Thoracic aorta (tissue), 2 donors: ENCODE measurements around the gene CDK1. TPM values are rescaled to one million over a fixed set of nuclear protein-coding genes. Genes with fewer than 3 reads are reported as not detected.

ENCODE experiments used
- ATAC-seq: fragments of 150-250 bp; one replicate; pipeline ENCODE4 v1.8.0; 2017; ENCODE audit warnings: low read depth; ENCODE audit not compliant: insufficient number of reproducible peaks, low FRiP score
- DNase-seq: peaks from one replicate; pipeline ENCODE4 v3.0.0-alpha.2; 2020; ENCODE audit warnings: low spot score
- H3K27ac ChIP-seq, 2 donors: fragments of 200-600 bp; sonication (generic); 1 replicate in 1 of 2; 2 replicates in 1 of 2; pipeline ENCODE4 v1.5.1; 2016; ENCODE audit warnings: mild to moderate bottlenecking in 2 of 2, moderate library complexity in 2 of 2
- H3K27me3 ChIP-seq: fragments of 200-600 bp; sonication (generic); replicated peaks from 2 replicates; pipeline ENCODE4 v1.6.0; 2016; ENCODE audit warnings: mild to moderate bottlenecking; ENCODE audit not compliant: insufficient read depth
- H3K36me3 ChIP-seq: fragments of 200-600 bp; sonication (generic); one replicate; pipeline ENCODE4 v1.5.1; 2016
- H3K4me1 ChIP-seq, 2 donors: fragments of 200-600 bp; sonication (generic); 1 replicate in 1 of 2; 2 replicates in 1 of 2; pipeline versions ENCODE4 v1.5.1 to v1.6.0; 2016; ENCODE audit warnings: low read depth in 2 of 2, mild to moderate bottlenecking in 1 of 2; ENCODE audit not compliant: control insufficient read depth in 1 of 2
- H3K4me3 ChIP-seq: fragments of 200-600 bp; sonication (generic); 2 replicates; pipeline ENCODE4 v1.5.1; 2016; ENCODE audit warnings: mild to moderate bottlenecking
- H3K9me3 ChIP-seq: fragments of 200-600 bp; sonication (generic); 2 replicates; pipeline ENCODE4 v1.5.1; 2016
- CTCF ChIP-seq: fragments of 200-600 bp; sonication (generic); IDR thresholded peaks from one replicate; pipeline ENCODE4 v1.5.1; 2019; ENCODE audit warnings: antibody characterized with exemption
- total RNA-seq, 2 donors: library from RNA; depleted of rRNA; stranded (reverse); fragments of >200 nt; gene quantifications; one replicate each; pipeline versions ENCODE4 v1.1.0 to v1.2.3, GENCODE V29; 2016

The CDK1 gene
- total RNA-seq, 2 donors from 2014 or later: 0.71 to 2.0 TPM

GRCh38 chr10:60821656-60822055, 43.4 kb downstream of the CDK1 start:
- no peak overlapping the region for H3K27ac ChIP-seq
- ATAC-seq (no peak), DNase-seq (no peak)
- no peak for TF ChIP-seq CTCF
- H3K36me3 ChIP-seq: no peaks in the 10 kb centered on the region
- no peak overlapping the region for H3K4me3 ChIP-seq
- H3K9me3 ChIP-seq: no peaks in the 10 kb centered on the region
- peaks cover 0 to 31% of the 10 kb centered on the region in 2 donors for H3K4me1 ChIP-seq
- no peaks in the 10 kb centered on the region for H3K27me3 ChIP-seq

GRCh38 chr10:60822809-60823208, 44.5 kb downstream of the CDK1 start:
- peaks cover 0 to 23% of the 10 kb centered on the region in 2 donors for H3K4me1 ChIP-seq
- ATAC-seq: no peak
- no peak for DNase-seq

GRCh38 chr10:60823324-60823723, 45.0 kb downstream of the CDK1 start:
- peaks cover 2 to 23% of the 10 kb centered on the region in 2 donors for H3K4me1 ChIP-seq
- no peak for ATAC-seq
- no peaks in the 10 kb centered on the region for H3K36me3 ChIP-seq
- no peak overlapping the region for H3K4me3 ChIP-seq
- H3K27ac ChIP-seq: no peak overlapping the region
- H3K27me3 ChIP-seq: no peaks in the 10 kb centered on the region
- DNase-seq: no peak
- no peaks in the 10 kb centered on the region for H3K9me3 ChIP-seq
- no peak for TF ChIP-seq CTCF

More at GRCh38 chr10:60822809-60823208, 44.5 kb downstream of the CDK1 start:
- Histone ChIP-seq H3K27me3 (no peaks in the 10 kb centered on the region), H3K9me3 (no peaks in the 10 kb centered on the region), H3K4me3 (no peak overlapping the region), H3K27ac (no peak overlapping the region), H3K36me3 (no peaks in the 10 kb centered on the region)
- no peak for TF ChIP-seq CTCF

- ATAC-seq: no peak
- no peaks in the 10 kb centered on the region for H3K27me3 ChIP-seq
- peaks cover 2 to 13% of the 10 kb centered on the region in 2 donors for H3K4me1 ChIP-seq
- H3K4me3 ChIP-seq: no peak overlapping the region
- no peak for DNase-seq
- no peak overlapping the region for H3K27ac ChIP-seq
- TF ChIP-seq CTCF: no peak
- H3K9me3 ChIP-seq: no peaks in the 10 kb centered on the region
- H3K36me3 ChIP-seq: no peaks in the 10 kb centered on the region
These were observed 47.2 kb downstream of the CDK1 start for GRCh38 chr10:60825520-60825919.

GRCh38 chr10:60827791-60828488, 49.7 kb downstream of the CDK1 start:
- Histone ChIP-seq H3K4me3 (no peak overlapping the region), H3K27me3 (no peaks in the 10 kb centered on the region), H3K4me1 (peaks cover 2 to 10% of the 10 kb centered on the region in 2 donors), H3K36me3 (no peaks in the 10 kb centered on the region), H3K9me3 (no peaks in the 10 kb centered on the region), H3K27ac (no peak overlapping the region)
- no peak for TF ChIP-seq CTCF
- ATAC-seq (no peak), DNase-seq (no peak)
